Limb (tissue), 2 donors: ENCODE measurements around the gene ITGBL1.
"Not testable (repeated sequence)": the region's sequence is repeated elsewhere in the genome, so short reads cannot be mapped to it uniquely, and the experiment has no call there.

Source experiments
- DNase-seq, 2 donors: peaks; one replicate each; pipeline ENCODE4 v3.0.0-alpha.2; 2016; ENCODE audit errors: extremely low spot score in 2 of 2

The ITGBL1 gene

GRCh38 chr13:101511766-101512165, 59.3 kb downstream of the ITGBL1 start:
- no peak for DNase-seq

DNA sequence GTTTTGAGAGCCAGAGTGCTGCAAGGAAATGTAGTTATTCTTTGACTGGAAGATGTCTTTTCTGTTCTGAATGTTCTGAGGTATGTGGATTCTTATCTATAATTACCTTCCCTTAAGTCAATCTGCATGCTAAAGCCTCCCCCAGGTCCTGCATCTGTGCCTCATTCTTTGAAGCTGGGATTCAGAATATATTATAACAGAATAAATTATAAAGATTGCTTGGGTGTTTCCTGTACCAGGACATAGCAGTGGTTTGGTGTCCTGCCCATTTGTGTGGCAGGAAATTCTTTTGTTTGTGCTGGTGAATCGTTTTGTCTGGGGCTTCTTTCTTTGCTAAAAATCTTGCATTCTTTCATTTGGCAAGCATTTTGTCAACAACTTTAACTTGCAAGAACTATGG, 60.2 kb downstream of the ITGBL1 start:
- DNase-seq: no peak

GRCh38 chr13:101514100-101514499, 61.6 kb downstream of the ITGBL1 start:
- DNase-seq: no peak

GRCh38 chr13:101514695-101515275, 62.3 kb downstream of the ITGBL1 start:
- DNase-seq: peak in 1 of 2 donors; percentile 63

DNA sequence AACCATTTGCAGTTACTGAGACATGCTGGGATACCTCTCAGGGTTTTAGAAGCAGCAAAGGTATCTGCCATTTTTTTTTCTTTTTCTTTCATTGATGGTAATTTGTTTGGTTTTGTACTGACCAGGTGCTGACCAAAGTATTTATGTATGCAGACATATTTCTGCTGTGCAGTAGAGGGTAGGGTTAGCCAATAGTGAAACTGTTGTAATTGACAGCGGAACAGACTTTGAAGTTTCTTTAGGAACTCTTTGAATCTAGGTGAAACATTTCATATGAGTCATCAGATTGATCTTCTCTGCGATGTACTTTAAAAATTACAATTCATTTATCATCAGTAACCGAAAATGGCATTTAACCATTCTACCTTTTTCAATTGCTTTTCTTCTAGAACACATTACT, 63.0 kb downstream of the ITGBL1 start:
- DNase-seq: no peak

DNA sequence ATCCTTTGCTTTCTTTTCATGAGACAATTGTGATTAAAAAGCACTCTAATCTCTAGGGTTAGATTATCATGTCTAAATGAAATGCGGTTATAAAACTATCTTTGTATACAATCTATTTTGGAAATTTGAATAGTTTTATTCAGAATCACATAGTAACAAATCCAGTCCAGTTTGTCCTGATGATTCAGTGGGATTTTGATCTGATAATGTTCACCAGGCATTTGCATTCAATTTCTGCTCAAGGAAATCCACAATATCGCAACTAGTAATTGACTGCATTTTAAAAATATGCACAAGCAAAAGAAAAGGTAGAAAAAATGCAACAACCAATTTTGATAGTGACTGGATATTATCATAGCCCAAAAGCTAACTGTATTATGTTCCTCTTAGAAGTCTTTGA, 63.8 kb downstream of the ITGBL1 start:
- no peak for DNase-seq

- no peak for DNase-seq
Observed at GRCh38 chr13:101520672-101521071, 68.2 kb downstream of the ITGBL1 start.

DNA sequence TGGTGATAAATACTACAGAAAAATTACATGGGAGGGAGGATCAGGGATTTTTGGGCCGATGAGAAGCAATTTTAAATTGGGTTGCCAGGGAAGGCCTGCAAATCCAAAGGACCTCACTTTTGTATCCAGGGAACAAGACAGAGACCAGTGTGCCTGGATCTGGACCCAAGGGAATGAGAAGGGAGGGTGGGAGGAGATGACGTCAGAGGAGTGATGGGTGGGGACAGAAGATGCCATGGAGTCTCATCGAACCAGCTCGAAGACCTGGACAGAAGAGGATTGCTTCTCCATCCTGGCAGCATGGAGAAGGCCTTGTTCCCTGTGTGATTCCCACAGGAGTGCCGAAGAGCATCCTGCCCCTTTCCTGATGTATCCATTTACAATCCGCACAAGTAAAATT, 68.9 kb downstream of the ITGBL1 start:
- DNase-seq: no peak

GRCh38 chr13:101522607-101523006, 70.1 kb downstream of the ITGBL1 start:
- no peak for DNase-seq

DNA sequence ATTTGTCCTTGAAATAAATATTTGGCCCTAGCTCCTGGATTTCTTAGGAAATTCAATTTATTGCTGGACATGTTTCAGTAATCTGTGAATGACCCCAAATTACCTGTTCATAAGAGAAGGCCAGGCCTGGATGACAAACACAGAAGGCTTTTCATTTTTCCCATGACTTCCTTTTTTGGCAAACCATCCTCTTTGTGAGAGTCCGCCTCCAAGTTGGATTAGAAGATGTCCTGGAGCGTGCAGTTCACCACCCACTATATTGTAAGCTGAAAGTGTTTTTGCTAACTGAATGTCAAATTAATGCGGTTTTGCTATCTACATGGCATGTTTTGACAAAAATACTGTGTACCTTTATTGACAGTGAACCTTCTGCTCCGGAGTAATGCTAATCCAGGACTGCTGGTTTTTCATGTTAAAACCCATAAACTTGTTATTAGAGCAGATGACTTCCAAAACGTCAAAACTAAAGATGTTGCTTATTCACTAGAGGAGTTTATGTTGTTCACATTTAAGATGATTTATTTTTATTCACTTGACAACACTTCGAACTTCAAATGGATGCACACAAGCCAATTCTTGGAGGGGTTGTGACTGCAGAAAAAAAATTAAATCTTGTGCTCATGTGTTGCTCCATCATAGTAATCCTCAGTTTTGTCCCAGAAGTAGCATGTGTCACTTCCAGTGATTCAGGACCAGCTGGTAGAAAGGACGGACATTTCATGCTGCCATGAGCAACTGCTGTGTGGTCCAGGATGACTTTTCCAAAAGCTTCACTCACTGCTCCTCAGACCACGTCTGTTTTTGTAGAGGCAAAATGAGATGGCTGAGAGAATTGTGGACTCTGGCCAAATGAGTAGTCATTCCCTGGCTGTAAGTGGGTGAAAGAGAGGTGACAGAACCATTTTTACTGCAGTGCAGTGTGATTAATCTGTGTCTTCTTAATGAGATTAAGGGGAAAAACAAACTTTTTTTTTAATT, 71.0 kb downstream of the ITGBL1 start:
- no peak for DNase-seq

DNA sequence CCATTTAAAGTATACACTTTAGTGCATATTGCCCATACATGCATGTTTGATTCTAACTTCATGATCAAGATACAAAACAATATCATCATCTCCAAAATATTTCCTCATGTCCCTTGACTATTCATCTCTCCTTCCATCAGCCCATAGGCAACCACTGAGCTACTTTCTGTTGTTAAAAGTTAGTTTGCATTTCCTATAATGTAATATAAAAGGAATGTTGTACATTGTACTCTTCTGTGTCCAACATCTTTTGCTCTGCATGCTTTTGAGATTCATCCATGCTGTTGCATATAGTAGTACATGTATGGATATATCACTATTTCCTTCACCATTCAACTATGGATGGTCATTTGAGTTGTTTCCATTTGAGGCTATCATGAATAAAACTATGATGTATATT, 74.7 kb downstream of the ITGBL1 start:
- DNase-seq: no peak

- DNase-seq: no peak
Observed at GRCh38 chr13:101529422-101529821, 76.9 kb downstream of the ITGBL1 start.

- no peak for DNase-seq
Observed at GRCh38 chr13:101530293-101530692, 77.8 kb downstream of the ITGBL1 start.

DNA sequence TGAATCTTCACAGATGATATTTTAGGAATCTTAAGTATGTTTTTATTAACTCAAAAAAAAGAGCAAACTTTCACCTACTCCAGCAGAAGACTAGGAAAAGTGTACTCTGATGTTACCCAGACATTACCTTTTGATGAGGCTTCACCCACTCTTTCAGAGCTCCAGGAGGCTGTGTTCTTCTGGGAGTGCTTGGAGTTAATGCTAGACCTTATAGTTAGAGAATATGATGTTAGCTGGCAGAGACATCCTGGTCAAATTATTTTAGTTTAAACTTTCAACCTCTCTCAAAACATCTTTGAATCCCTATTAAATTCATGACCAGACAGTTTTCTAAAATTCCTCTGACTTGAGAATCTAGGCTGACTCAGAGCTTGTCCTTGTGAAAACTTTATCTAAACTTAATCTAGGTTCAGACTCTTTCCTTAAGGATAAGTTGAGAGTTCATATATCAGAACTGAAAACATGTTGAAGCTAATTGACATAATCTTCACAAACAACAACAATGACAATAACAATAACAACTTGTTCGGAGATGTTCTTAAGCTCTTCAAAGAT, 82.8 kb downstream of the ITGBL1 start:
- no peak for DNase-seq

DNA sequence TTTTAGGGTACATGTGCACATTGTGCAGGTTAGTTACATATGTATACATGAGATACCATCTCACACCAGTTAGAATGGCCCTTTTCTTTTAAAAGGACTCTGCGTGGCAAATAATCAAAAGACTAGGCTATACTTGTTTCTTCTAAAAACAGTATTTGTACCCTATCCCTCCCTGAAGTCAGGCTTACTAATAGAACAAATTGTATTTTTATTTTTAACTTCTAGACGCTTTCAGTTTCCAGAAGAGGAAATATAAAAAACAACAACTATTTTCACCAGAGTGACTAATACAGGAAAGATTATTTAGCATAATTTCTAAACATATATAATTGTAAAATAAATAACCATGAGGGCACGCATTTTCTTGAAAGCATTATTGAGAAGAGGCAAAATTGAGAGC, 83.6 kb downstream of the ITGBL1 start:
- no peak for DNase-seq

GRCh38 chr13:101544544-101544943, 92.1 kb downstream of the ITGBL1 start:
- not testable (repeated sequence) for DNase-seq

- no peak for DNase-seq
Observed at GRCh38 chr13:101544979-101545378, 92.5 kb downstream of the ITGBL1 start.

GRCh38 chr13:101545521-101545920, 93.0 kb downstream of the ITGBL1 start:
- DNase-seq: no peak

- DNase-seq: no peak
Observed at GRCh38 chr13:101552286-101552685, 99.8 kb downstream of the ITGBL1 start.

GRCh38 chr13:101552786-101553185, 100.3 kb downstream of the ITGBL1 start:
- DNase-seq: no peak

DNA sequence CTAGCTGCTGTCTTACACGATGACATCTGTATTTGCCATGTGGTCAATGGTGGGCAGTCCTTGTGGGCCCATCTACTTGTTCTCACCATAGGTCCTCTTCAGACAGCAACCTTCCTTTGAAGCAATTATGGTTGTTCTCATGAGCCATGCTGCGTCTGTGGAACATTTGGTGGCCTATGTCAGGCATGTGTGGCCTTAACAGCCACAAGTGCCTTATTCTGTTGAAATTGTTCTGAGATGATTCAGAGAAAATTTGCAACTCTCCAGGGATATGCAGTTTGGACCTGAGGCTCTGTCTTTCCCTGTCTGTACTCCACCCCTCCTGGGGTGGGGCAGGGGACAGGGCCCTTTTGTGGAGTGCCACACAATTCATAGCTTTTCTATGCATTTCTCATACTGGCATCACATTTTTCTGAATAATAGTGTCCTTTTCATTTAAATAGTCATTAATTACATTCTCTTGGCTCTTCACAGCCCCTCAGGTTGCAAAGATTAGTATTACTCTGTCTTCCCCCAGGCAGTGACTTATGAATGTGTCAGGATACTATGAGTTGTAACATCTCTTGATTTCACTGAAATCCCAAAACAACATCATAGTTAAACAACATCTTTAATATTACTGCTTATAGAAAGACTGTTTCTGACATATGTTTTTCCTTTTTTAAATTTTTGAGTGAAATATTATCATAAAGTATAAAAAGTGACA, 102.1 kb downstream of the ITGBL1 start:
- DNase-seq: no peak

DNA sequence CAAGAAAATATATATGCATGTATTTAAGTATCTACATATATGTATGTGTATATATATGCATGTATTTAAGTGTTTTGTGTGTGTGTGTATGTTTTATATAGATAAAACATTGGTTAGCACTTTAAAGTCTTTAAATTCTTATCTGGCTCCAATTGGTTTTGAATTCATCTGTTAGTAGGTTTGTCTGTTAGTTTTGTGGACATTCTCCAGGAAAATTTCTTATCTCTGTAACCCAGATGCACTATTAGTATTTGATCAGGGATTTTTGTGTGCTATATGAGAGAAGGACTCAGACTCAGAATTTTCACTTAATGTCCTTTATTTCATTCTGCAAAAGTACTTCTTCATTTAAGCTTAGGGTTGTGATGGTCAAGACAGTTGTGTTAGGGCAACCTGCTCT, 103.1 kb downstream of the ITGBL1 start:
- no peak for DNase-seq
